Neural cell (in vitro differentiated cells): ENCODE results near the gene UNC45A.

Experiments used
- EZH2 ChIP-seq: fragments of 200-600, 300-800 bp; shearing (Covaris generic), sonication (generic); IDR thresholded peaks from 2 replicates; pipeline ENCODE4 v1.6.1; 2014; ENCODE audit warnings: antibody characterized with exemption, low read length, borderline replicate concordance, mild to moderate bottlenecking; ENCODE audit not compliant: insufficient read depth, poor library complexity, severe bottlenecking
- POLR2AphosphoS5 ChIP-seq: IDR thresholded peaks from 2 replicates; pipeline ENCODE4 v1.6.1; 2012
- SMC3 ChIP-seq: fragments of 450-650 bp; conservative IDR thresholded peaks from 2 replicates; pipeline ENCODE4 v1.6.1; 2014; ENCODE audit warnings: antibody characterized with exemption, mild to moderate bottlenecking, moderate library complexity; ENCODE audit not compliant: poor library complexity
- TAF1 ChIP-seq: IDR thresholded peaks from 2 replicates; pipeline ENCODE4 v1.6.1; 2012; ENCODE audit warnings: low read depth
- TF ChIP-seq, protein P1 (sequence below): fragments of 450-650 bp; IDR thresholded peaks from 2 replicates; pipeline ENCODE4 v1.5.1; 2014; ENCODE audit warnings: antibody characterized with exemption, mild to moderate bottlenecking, moderate library complexity; ENCODE audit not compliant: poor library complexity, severe bottlenecking

DNA sequence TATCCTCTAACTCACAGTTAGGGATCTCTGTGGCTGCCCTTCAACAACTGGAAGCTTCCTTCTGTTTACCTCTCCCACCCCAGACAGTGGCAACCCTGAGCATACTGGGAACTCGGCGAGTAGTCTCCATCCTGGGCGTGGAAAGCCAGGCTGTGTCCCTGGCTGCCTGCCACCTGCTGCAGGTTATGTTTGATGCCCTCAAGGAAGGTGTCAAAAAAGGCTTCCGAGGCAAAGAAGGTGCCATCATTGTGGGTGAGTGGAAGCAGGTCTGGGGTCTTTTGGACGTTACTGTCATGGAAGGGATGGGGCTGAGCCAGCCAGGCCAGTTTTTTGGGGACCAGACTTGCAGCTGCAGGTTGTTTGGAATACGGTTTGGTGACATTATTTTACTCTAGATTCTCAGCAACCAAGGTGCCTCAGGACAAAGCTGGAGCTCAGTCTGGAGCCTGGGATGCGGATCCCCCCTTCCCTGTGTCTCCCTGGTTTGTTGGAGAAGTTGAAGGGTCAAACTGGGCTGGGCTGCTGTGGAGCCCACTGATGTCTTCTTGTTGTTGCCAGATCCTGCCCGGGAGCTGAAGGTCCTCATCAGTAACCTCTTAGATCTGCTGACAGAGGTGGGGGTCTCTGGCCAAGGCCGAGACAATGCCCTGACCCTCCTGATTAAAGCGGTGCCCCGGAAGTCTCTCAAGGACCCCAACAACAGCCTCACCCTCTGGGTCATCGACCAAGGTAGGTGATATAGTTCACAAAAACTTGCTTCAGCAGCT, 7.5 kb downstream of the UNC45A start:
- TF ChIP-seq, protein P1, sequence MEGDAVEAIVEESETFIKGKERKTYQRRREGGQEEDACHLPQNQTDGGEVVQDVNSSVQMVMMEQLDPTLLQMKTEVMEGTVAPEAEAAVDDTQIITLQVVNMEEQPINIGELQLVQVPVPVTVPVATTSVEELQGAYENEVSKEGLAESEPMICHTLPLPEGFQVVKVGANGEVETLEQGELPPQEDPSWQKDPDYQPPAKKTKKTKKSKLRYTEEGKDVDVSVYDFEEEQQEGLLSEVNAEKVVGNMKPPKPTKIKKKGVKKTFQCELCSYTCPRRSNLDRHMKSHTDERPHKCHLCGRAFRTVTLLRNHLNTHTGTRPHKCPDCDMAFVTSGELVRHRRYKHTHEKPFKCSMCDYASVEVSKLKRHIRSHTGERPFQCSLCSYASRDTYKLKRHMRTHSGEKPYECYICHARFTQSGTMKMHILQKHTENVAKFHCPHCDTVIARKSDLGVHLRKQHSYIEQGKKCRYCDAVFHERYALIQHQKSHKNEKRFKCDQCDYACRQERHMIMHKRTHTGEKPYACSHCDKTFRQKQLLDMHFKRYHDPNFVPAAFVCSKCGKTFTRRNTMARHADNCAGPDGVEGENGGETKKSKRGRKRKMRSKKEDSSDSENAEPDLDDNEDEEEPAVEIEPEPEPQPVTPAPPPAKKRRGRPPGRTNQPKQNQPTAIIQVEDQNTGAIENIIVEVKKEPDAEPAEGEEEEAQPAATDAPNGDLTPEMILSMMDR, result no peak
- no peak for TF ChIP-seq EZH2
- TF ChIP-seq POLR2AphosphoS5, result no peak
- TF ChIP-seq TAF1, result no peak
- TF ChIP-seq SMC3, result no peak
